Iris pigment epithelial cell (primary cell): ENCODE data around the gene PCNX2.
A peak's percentile ranks its signal among the peaks of the same experiment; 100 is the strongest.

Experiments
- DNase-seq: peaks from one replicate; pipeline ENCODE4 v3.0.0-alpha.2; 2011; ENCODE audit warnings: low read depth

The PCNX2 gene

DNA sequence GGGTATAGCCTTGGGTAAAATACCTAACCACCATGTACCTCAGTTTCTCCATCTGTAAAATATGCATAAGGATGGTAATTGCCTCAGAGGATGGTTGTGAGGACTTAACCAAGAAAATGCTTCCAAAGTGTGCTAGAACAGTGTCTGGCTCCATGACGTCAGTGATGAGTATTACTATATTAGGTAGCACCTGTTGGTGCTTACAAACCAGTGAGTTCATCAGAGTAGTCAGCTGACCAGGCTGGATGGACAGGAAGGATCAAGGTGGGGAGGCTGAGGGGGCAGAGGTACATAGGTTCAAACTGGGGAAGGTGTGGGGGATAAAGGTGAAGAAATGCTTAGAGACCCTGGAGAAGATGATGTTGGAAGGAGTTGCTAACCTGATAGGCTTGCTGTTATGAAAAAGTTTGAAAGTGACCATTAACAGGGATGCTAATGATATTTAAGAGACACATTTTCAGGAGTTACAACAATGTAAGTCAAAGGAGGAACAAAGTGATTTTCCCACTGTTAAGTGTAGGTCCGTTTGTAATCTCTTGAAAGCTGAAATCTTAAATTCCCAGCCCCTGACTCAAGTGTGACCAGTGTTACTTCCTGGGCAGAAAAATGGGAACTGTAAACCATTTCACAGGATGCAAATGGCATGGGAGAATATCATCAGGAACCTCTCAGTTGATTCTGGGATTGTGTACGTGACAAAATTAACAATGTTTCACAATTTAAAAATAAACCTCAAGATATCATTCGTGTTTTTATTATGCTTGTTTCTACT lies 340.7 kb downstream of the PCNX2 start:
- DNase-seq = peak; percentile 42

DNA sequence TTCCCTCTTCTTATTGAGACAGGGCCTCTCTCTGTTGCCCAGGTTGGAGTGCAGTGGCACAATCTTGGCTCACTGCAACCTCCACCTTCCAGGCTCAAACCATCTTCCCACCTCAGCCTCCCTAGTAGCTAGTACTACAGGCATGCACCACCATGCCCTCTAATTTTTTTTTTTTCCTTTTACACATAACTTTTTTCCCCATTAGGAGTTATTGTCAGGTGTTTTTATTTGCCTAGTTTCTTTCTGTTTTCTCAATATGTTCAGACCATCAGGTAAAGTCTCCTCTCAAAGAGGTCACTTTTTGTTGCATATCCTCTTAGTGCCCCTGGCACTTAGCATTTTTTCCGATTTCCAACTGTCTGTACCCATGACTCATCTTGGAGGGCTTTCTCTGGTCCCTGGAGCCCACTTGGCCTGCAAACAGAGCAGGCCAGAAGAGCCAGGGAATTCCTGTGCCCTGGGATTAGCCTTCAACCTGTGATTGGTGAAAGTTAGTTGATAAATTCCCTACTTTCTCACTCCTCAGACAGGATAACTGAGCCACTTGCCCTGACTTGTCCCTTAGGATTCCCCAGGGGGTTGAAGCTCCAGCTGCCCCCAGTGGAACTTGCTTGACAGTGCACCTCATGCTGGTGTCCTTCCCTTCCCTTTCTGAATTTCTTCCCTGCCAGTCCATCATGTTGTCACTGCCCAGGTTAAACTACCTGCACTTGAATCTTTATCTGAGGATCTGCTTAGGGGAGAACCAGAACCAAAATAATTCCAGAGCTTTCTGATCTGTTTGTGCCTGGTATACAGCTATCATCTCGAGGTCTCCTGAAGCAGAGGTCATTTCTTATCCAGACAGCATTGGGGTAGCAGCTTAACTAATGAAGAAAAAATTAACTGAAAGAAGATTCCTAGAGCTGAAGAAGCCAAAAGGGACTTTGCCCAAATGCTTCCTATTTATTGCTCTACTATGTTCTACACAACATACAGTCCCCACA lies 342.7 kb downstream of the PCNX2 start:
- peak; percentile 62 for DNase-seq

DNA sequence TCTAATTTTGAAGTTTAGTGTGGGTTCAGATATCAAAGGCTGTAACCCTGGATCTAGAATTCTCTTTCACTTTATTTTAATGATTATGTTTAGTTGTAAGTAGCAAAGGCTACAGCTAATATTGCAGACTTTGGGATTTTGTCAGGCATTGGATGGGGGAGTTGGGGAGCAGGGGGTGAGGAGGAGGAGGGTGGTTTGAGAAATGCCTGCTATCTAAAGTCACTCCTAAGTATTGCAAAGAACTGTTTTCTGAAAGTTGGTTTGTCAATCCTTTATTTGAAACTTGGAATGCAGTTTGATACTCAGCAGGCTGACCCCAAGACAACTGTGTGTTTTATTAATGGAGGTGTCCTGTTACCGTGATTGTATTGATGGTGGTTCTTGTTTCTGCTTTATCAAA lies 343.9 kb downstream of the PCNX2 start:
- no peak for DNase-seq

DNA sequence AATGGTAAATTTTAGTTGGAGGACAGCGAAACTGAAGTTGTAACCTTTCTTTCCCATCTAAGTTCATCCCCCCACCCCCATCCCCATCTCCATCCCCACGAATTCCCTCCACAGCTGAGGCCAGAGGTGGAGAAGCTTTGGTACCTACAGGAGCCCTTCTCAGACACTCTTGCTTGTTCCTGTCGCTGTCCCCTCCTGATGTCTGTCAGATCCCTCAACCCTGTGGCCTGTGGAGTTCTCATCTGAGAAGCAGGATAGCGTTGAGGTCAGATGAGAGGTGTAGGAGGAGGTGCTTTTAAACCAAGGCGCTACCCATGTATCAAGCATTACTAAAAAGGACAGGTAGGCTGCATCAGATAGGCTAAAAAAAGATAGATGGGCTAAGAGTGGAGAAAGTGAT lies 344.3 kb downstream of the PCNX2 start:
- DNase-seq = peak; percentile 18

GRCh38 chr1:232950197-232951176 lies 345.0 kb downstream of the PCNX2 start, which contains the start of gene NTPCR:
NTPCR (plus strand) TSS chr1:232950611; CDS start chr1:232950711, 100 bp downstream.
- DNase-seq = peak; percentile 90

- DNase-seq = no peak
These were observed 345.8 kb downstream of the PCNX2 start for GRCh38 chr1:232949636-232950196.

DNA sequence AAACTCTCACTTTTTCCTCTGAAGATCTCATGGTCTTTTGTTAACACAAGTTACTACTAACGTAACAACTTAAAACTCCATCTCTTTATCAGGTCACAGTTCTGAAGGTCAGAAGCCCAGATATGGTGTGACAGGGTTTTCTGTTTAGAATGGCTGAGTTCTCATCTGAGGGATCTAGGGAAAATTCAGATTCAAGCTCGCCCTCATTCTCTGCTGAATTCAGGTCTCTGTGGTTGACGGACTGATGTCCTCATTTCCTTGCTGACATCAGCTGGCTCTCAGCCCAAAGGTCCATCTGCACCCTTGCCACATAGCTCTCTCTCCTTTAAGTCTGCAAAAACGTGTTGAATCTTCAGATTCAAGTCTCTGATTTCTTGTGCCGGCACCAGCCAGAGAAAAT lies 351.2 kb downstream of the PCNX2 start:
- peak; percentile 11 for DNase-seq

- no peak for DNase-seq
These were observed 351.8 kb downstream of the PCNX2 start for GRCh38 chr1:232943679-232944252.

GRCh38 chr1:232942413-232943294 lies 352.9 kb downstream of the PCNX2 start:
- no peak for DNase-seq

GRCh38 chr1:232940262-232940661 lies 355.3 kb downstream of the PCNX2 start:
- no peak for DNase-seq

GRCh38 chr1:232939748-232940147 lies 355.8 kb downstream of the PCNX2 start:
- DNase-seq = no peak

GRCh38 chr1:232938926-232939325 lies 356.6 kb downstream of the PCNX2 start:
- DNase-seq = no peak

GRCh38 chr1:232937741-232938375 lies 357.7 kb downstream of the PCNX2 start:
- DNase-seq = peak; percentile 40

- no peak for DNase-seq
These were observed 358.6 kb downstream of the PCNX2 start for GRCh38 chr1:232936941-232937340.
